Fibroblast of villous mesenchyme (primary cell): ENCODE data around the gene HAPLN3. TPM values are rescaled to one million over a fixed set of nuclear protein-coding genes. Genes with fewer than 3 reads are reported as not detected.

Experiments used
- DNase-seq: peaks from one replicate; pipeline ENCODE4 v3.0.0-alpha.2; 2010; ENCODE audit warnings: low read depth
- H3K4me3 ChIP-seq: 2 replicates; pipeline ENCODE4 v1.5.1; 2011; ENCODE audit warnings: low read depth, mild to moderate bottlenecking, low read length
- CTCF ChIP-seq: IDR thresholded peaks from 2 replicates; pipeline ENCODE4 v1.5.1; 2012; ENCODE audit warnings: low read depth, mild to moderate bottlenecking, low read length; ENCODE audit not compliant: insufficient read depth
- total RNA-seq: library from RNA; depleted of rRNA; stranded (reverse); fragments of >200 nt; gene quantifications from 2 replicates; pipeline ENCODE4 v1.2.3, GENCODE V29; 2012

The HAPLN3 gene
- total RNA-seq, 1 donor = 5.2 TPM

GRCh38 chr15:88835646-88836045, 59.7 kb downstream of the HAPLN3 start:
- no peak overlapping the region for H3K4me3 ChIP-seq
- no peak for TF ChIP-seq CTCF
- no peak for DNase-seq

GRCh38 chr15:88835119-88835518, 60.2 kb downstream of the HAPLN3 start:
- H3K4me3 ChIP-seq = no peak overlapping the region
- DNase-seq = no peak
- no peak for TF ChIP-seq CTCF

- H3K4me3 ChIP-seq = no peak overlapping the region
- TF ChIP-seq CTCF = peak; percentile 74
- DNase-seq = peak; percentile 39
These were observed 61.0 kb downstream of the HAPLN3 start for GRCh38 chr15:88834211-88834812.

- DNase-seq = no peak
- TF ChIP-seq CTCF = no peak
- H3K4me3 ChIP-seq = no peak overlapping the region
These were observed 61.6 kb downstream of the HAPLN3 start for GRCh38 chr15:88833731-88834100.

- no peak overlapping the region for H3K4me3 ChIP-seq
- TF ChIP-seq CTCF = no peak
- DNase-seq = no peak
These were observed 62.3 kb downstream of the HAPLN3 start for GRCh38 chr15:88832820-88833730.

- DNase-seq = no peak
- TF ChIP-seq CTCF = no peak
- H3K4me3 ChIP-seq = no peak overlapping the region
These were observed 65.3 kb downstream of the HAPLN3 start for GRCh38 chr15:88830016-88830415.
